Stimulated activated CD4-positive, alpha-beta T cell treated with anti-CD3 and anti-CD28 coated beads, Interleukin-12 subunit alpha, Interleukin-12 subunit beta, amount 100 ng/mL, for 48 hours (primary cell): ENCODE data around the gene GNAI3.
A peak's percentile ranks its signal among the peaks of the same experiment; 100 is the strongest.

Experiments
- DNase-seq, 3 donors: peaks; one replicate each; pipeline ENCODE4 v3.0.0-alpha.2; 2020; ENCODE audit warnings: low read depth in 2 of 3, low spot score in 1 of 3

The GNAI3 gene

DNA sequence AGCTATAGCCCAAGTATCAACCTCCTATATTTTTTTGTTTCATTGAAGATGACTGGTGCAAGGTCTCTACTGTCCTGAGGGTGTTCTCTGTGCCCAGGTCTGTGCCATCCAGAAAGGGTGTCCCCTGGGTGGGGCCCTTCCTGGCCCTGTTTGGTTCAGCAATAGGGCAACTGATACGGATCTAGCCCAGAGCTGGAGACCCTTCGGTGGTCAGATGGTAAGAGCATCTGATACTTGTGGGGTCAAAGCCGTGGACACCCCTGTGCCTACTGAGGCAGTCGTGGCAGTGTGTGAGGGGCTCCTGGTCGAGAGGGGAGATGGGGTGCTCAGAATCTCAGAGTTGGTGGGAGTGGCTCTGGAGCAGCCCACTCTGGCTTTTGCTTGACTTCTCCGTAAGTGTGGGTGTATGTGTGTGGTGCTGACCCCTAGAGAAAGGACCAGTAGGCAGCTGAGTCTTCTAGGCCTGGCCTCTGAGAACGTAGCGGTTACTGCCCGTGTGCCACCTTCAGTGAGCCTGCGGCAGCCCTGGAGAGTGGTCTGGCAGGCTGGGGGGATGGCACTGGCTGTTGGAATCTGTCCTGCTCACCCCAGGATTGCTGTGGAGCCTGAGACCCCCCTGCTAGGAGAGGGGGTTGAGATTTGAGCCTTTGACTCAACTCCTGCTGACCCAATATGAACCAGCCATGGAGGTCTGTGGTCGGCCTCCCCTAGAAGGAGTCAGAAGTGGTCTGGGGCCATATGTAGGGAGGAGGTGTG lies 73.9 kb downstream of the GNAI3 start:
- DNase-seq = no peak

DNA sequence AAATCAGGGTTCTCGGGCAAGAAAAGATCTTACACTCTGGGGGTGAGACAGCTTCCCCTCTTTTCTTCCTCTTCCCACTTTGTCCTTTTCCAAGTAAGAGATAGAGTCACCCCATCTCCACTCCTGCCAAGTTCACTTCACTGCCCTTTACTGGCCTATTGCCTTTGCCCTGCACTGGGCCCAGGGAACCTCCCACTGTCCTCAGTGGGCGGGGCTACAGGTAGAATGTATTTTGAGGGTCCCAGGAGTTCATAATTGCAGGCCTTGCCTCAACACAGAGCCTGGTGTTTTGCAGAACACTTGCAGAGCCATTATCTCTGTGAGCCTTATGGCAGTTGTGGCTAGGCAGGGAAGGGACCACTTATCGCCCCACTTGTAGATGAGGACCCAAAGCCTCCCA lies 74.5 kb downstream of the GNAI3 start:
- no peak for DNase-seq

DNA sequence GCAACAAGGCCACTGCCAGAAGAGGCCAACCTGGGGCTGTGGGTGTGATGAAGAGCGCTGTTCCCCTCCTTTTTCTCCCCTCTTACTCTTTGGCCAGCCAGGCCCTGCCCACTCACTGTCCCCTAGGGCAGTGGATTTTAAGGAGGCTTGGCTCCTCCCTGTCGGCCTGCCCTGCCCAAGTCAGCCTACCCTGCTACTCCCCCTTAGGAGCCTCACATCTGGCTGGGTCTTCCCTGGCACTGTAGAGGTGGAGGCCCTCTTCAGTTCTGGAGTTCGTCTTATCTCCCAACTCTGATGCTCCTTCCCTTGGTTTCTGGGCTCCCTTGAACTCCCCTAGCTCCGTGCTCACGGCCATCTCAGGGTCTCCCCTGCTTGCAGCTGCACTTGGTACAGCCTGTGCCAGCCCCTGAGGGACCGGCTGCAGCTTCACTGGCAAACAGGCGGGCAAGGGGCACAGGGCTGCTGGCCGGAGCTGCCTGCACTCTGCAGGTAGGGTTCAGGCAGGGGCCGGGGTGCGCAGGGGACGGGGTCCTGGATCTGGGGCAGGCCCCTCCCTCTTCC lies 75.3 kb downstream of the GNAI3 start:
- no peak for DNase-seq

DNA sequence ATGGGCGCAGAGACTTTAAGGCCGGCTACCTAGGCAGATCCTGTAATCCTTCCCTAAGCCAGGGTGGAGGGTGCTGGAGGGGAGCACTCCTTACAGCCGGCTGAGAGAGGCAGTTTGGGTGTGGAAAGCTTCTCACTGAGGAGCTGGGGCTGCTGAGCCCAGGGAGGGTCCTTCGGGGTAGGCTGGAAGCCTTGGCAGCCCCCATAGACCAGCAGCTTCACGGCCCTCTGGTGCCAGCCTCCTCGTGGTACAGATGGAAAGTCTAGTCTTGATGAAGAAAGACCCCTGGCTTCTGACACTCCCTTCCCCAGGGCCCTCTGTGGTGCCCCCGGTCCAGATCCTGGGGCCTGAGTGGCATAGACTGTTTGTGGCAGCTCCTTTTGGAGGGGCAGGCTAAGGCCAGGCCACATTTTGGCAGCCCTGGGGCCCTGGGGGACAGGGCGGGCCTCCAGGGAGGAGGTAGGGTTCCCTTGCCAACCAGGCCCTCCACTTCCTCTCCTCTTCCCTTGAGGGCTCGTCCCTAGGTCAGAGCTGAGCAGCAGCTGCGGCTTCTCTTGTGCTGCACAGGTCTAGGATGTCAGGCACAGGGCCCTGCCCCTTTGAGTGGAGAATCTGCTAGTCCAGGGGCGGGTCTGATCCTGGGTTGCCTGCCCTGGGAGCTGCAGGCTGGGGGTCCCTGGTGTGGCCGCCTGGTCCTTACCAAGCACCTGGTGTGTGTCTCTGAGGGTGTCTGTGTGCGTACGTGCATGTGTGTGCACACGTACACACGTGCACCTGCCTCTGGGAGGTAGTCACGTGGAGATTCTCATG lies 76.0 kb downstream of the GNAI3 start:
- no peak for DNase-seq

DNA sequence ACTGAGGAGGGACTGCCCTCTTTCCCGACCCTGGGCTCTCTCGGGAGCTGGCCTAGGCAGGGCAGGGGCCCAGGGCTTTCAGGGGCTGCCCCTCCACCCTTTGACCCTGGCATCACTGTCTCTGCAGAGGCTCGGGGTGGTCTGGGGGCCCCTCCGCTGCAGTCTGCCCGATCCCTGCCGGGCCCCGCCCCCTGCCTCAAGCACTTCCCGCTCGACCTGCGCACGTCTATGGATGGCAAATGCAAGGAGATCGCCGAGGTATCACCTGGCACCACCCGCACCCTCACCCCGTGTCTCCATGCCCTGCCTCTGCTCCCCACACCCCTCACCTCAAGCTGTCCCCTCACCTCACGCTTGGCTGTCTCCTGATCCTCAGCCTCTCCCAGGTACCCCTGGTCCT lies 76.8 kb downstream of the GNAI3 start:
- no peak for DNase-seq

DNA sequence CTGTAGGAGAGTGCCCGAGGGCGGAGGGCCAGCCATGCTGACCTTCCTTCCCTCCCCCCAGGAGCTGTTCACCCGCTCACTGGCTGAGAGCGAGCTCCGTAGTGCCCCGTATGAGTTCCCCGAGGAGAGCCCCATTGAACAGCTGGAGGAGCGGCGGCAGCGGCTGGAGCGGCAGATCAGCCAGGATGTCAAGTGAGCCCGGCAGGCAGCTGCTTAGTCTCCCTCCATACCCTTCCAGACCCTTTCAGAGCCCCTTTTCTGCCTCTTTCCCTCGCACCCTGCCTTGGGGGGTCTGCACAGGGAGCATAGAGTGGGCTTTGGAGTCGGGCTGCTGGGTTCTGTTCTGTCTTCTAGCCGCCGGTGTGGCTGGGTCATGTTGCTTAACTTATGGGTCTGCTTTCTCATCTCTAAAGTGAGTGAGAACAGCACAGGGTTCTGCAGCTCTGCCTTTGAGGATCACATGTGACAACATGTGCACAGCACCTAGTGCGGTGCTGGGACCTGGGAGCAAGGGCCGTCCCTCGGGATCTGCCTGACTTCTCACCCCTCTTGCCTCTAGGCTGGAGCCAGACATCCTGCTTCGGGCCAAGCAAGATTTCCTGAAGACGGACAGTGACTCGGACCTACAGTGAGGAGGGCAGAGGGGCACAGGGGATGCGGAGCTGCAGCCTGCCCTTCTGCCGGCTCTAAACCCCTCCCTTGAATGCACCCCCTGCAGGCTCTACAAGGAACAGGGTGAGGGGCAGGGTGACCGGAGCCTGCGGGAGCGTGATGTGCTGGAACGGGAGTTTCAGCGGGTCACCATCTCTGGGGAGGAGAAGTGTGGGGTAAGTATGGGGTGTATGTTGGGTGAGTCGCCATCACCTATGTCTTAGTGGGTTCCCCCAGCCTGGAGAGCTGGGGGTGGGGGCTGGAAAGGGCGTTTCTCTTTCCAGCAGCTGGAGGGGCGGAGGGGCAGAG lies 77.5 kb downstream of the GNAI3 start:
- no peak for DNase-seq

DNA sequence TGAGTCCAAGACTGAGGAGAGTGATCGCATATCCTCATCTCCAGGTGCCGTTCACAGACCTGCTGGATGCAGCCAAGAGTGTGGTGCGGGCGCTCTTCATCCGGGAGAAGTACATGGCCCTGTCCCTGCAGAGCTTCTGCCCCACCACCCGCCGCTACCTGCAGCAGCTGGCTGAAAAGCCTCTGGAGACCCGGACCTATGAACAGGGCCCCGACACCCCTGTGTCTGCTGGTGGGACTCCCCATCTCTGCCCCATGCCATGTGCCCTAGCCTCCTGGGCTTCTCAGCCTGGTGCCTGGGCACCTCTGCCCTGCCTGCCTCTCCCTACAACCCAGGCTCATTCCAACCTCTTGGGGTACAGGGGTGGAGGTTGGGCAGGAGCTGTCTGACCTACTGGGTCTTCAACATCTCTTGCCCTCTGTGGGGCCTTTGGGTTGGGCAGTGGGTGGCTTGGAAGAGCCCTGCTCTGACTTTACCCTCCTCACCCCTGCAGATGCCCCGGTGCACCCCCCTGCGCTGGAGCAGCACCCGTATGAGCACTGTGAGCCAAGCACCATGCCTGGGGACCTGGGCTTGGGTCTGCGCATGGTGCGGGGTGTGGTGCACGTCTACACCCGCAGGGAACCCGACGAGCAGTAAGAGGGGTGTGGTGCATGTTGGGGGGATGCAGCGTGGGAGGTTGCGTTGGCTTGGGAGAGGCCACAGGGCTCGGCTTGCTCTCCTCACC lies 78.4 kb downstream of the GNAI3 start:
- no peak for DNase-seq

DNA sequence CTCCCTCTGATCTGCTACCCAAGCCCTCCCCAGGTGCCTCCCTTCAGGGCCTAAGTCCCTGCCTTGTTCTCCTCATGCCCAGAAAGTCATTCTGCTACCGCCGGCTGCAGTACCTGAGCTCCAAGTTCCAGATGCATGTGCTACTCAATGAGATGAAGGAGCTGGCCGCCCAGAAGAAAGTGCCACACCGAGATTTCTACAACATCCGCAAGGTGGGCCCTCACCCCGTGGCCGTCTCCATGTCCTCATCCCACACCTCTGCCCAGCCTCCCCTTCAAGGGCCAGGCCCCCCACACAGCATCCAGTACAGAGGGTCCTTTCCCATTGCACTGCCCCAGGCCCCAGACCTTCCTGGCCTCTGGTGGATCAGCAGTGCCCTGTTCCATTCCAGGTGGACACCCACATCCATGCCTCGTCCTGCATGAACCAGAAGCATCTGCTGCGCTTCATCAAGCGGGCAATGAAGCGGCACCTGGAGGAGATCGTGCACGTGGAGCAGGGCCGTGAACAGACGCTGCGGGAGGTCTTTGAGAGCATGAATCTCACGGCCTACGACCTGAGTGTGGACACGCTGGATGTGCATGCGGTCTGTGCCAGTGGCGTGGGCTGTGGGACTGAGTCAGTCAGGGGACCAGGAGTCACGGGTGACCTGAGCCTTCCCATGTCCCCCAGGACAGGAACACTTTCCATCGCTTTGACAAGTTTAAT lies 79.4 kb downstream of the GNAI3 start:
- DNase-seq = no peak

DNA sequence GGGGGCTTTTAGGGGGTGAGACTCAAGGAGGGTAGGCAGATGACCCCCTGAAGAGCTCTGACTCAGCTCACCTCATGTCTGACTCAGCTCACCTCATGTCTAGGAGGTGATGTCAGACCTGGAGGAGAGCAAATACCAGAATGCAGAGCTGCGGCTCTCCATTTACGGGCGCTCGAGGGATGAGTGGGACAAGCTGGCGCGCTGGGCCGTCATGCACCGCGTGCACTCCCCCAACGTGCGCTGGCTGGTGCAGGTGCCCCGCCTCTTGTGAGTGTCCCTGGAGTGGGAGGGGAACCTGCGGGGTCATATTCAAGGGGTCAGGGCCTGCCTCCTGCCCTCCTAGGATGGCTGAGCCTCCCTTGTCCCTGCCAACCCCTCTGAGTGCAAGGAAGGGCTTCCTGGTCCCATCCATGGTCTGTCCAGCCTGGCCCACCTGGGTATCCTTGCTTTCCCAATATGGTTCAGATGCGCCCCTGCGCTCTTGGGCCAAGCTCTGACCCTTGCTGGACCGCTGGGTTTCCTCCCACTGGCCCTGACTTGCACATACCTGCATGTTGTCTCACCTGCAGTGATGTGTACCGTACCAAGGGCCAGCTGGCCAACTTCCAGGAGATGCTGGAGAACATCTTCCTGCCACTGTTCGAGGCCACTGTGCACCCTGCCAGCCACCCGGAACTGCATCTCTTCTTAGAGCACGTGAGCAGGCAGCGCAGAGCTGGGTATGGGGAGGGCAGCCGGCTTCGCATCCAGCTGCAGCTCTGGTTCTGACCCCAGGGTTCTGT lies 80.3 kb downstream of the GNAI3 start:
- no peak for DNase-seq

DNA sequence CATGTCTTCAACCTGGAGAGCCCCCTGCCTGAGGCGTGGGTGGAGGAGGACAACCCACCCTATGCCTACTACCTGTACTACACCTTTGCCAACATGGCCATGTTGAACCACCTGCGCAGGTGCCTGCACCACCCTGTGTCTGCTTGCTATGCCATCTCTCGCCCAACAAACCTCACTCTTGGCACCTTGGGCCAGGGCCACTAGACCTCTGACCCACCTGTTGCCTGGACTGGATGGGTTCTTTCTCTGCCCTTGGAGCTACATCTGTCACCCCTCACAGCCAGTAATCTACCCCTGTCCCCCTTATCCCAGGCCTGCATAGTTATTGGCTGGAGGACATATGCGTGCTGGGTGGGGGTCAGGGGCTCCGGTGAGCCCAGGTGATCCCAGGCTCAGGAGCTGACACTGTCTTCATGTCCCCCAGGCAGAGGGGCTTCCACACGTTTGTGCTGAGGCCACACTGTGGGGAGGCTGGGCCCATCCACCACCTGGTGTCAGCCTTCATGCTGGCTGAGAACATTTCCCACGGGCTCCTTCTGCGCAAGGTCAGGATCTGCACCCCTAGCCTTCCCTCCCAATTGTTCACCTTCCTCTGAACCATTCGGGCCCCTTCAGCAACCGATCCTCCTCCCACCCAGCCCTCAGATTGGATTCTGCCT lies 81.1 kb downstream of the GNAI3 start:
- no peak for DNase-seq

DNA sequence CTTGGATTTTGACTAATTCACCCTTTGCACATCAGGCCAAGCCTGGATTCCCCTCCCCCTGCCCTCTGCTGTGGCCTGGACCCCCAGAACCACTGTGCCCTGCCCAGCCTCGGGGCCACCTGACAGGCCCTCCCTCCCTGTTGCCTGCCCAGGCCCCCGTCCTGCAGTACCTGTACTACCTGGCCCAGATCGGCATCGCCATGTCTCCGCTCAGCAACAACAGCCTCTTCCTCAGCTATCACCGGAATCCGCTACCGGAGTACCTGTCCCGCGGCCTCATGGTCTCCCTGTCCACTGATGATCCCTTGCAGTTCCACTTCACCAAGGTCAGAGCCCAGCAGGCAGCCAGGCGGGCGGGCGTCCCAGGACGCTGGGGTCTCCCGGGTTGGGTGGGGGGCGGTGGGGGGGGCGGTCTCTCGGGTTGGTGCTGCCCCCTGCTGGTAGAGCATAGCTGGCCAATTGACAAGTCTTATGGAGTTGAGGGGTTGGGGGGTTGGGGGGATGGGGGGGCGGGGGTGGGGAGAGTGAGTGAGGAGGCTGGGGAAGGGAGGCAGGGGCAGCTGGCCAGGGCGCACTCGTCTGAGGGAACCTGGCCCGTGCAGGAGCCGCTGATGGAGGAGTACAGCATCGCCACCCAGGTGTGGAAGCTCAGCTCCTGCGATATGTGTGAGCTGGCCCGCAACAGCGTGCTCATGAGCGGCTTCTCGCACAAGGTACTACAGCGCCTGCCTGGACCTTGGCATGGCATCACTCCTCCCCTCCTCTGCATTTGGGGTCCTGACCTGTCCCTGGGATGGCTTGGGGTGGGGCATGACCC lies 81.9 kb downstream of the GNAI3 start:
- DNase-seq = peak in 1 of 3 donors; percentile 14

DNA sequence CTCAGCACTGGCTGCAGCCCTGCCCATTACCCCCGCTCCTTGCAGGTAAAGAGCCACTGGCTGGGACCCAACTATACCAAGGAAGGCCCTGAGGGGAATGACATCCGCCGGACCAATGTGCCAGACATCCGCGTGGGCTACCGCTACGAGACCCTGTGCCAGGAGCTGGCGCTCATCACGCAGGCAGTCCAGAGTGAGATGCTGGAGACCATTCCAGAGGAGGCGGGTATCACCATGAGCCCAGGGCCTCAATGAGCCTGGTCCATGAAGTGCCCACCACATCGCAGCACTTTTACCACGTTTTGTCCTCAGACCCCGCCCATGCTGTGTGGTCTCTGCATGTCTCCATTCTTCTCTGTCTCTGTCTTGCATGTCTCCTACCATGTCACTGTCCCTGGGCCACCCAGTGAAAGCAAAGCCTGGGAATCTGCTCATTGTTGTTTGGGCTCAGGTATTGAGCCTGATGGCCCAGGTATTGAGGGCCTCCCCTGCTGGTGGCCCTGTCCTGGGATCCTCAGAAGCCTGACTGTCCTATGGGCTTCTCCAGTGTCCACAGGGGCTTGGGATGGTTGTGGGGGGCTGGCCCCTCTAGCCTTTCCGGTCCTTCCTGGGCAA lies 82.6 kb downstream of the GNAI3 start:
- no peak for DNase-seq

DNA sequence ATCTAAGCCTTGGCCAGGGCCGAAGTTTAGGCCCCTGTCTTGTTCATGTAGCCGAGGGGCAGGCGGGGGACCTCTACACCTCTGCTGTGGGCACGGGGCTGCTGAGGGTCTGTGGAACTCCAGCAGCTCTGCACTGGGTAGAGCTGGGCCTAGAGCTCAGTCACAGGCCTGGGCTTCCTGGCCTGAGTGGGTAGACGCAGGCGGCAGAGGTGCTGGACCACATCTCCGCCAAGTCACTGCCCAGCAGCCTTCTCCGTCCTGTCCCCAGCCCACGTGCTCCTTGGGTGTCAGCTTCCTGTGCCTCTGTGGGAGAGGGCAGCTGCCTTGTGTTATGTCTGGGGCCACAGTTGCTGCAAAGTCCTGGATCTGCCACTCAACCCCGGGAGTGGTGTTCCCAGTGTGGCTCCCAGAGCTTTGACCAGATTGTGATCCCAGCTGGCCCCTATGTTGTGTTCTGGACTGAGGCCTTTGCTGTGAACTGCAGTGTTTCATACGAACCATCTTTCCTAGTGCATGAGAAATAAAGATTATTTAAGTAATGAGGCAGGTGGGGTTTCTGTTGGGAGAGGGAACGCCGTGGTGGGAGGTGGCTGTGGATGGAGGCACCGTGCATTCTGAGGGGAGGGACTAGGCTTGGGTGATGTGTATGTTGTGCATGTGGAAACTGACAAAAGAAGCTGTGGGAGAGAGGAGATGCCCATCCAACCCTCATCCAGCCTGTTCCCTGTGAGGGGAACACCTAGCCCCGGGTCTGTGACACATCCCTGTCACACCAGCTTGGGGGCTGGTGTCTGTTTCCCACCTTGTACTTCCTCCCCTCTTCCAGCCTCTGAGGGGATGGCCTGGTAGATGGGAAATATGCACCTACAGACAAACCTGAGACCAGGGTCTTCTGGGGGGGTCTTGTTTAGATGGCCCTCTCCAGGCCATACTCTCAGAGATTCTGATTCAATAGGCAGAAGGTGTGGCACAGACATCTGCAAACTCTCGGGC lies 83.4 kb downstream of the GNAI3 start:
- no peak for DNase-seq

DNA sequence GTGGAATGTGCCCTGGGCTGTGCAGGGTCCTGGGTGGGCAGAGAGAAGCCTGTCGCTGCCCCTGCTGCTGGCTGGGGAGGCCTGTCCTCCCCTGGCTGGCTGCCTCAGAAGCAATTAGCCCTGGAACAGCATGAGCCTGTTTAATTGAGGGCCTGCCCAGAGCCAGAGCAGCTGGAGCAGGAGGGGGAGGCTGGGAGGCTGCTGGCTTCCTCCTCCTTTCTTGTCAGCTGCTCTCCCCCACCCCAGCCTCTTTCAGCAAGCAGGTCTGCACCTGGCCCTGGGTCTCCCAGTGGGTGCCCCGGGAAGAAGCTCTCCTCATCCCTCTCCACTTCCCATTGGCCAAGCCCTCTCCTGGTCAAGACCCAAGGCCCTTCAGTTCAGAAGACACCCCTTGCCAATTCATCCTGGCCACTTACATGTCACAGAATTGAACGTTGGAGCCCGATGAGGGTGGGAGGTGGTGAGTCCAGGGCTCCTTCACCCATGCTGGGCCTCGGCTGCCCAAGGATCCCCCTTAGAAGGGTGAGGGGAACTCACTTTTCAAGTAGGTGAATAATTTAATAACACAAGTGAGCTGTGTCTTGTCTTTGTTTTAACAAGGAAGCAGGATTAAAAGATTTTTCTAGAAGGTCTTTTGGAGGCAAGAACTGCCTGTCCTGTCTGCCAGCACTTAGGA lies 84.4 kb downstream of the GNAI3 start:
- no peak for DNase-seq

DNA sequence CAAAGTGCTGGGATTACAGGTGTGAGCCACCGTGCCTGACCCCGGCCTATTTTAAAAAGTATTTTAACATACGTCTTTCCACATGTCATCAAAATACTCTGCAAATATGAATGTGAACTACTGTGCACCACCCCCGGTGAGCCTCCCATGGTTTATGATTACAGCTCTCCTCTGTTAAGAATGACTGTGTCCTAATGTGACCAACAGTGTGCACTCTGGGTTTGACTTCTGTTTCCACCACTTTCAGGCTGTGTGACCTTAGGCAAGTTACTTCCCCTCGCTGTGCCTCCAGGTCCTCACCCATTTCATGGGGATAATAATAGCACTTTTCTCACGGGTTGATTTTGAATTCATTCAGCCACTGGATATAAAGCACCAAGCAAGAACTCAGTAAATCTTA lies 85.9 kb downstream of the GNAI3 start:
- DNase-seq = no peak
